ENCODE data around the gene AGAP2. TPM values are rescaled to one million over a fixed set of nuclear protein-coding genes. Genes with fewer than 3 reads are reported as not detected.
A peak's percentile ranks its signal among the peaks of the same experiment; 100 is the strongest.
"Not testable (repeated sequence)": the region's sequence is repeated elsewhere in the genome, so short reads cannot be mapped to it uniquely, and the experiment has no call there.

Gene AGAP2
- 0.99 and 2.4 TPM in 2 replicates for total RNA-seq (2014; rRNA removed; shearing (Covaris generic))

DNA sequence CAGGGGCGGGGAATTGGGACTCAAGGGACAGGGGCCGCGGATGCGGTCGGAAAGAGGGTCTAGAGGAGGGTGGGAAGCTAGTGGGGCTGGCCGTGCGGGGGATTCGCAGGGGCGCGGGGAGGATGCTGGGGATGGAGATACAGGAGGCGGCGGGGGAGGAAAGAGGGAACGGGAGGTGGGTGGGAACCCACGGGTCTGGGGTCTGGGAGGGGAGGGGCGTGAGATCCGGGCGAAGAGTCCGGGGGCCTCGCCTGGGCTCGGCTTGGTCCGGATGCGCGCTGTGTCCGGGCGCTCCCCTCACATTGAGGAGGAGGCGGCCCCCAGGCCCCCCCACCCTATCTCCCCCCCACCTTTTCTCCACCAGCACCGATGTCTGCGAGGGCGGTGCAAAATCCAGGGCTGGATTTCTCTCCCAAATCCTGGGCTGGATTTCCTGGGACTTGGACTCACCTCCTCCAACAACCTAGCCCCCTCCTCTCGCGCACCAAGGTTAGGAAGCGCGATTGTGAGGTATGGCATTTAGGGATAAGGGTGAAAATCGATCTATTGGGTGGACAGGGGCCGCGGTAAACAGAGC lies at the start of gene AGAP2:
Gene AGAP2, minus strand, starts transcription at position 82 of the 577 bp plus-strand sequence. CDS start 496 bp downstream, outside the sequence.
- DNase-seq (ENCODE audit: low spot score), result no peak

DNA sequence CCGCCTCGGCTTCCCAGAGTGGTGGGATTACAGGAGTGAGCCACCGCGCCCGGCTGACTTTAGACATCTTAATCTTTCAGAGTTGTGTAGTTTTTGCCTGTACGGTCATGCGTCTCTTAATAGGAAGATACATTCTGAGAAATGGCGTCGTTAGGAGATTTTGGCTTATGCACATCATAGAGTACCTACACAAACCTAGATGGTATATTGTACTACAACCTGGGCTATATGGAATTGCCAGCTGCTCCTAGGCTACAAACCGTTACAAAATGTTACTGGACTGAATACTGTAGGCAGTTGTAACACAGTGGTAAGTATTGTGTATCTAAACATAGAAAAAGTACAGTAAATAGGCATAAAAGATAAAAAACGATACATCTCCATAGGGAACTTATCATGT lies 45.3 kb upstream of the AGAP2 start:
- DNase-seq (ENCODE audit: low spot score), result no peak

DNA sequence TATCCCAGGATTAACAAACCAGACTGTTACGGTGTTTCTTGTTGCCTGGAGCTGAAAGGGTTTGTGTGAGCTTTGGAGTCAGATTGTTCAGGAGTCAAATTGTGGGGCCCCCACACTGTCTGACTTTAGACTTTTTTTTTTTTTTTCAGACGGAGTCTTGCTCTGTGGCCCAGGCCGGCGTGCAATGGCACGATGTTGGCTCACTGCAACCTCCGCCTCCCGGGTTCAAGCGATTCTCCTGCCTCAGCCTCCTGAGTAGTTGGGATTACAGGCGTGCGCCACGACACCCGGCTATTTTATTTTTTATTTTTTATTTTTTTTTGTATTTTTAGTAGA lies 44.9 kb upstream of the AGAP2 start:
- no peak for DNase-seq (ENCODE audit: low spot score)

DNA sequence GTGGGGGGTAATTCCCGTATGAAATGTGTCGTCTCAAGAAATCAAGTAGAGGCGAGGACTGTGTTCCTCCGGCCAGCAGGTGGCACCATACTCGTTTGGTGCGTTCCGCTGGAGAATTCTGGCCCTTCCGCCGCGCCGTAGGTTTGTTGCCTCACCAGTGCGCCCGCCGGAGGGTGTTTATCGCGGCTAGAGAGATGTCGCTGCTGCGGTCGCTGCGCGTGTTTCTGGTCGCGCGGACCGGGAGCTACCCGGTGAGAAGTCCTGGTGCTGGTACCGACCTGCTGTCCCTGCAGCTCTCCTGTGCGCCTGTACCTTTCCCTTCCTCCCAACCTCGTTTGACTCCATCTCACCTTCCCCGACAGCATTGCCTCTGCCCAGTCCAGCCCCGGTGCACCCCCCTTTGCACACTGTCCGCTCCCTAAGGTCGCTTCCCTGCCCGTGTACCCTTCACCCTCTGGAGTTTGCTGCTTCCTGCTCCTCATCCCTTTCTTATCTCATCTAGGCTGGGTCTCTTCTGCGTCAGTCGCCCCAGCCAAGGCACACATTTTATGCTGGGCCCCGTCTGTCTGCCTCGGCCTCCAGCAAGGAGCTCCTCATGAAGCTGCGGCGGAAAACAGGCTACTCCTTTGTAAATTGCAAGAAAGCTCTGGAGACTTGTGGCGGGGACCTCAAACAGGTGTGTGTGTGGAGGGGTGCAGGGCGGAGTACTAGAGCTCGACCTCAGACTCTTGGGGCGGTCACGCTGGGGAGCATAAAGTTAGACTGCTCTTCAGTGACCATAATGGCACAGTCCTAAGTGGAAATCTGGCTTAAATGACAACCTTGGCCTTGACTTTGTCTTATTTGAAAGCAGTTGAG lies 44.3 kb upstream of the AGAP2 start, which contains the start of gene TSFM:
Gene TSFM, plus strand, starts transcription at position 180 of the 858 bp plus-strand sequence. Its CDS starts 15 bp downstream, at position 195.
- DNase-seq (ENCODE audit: low spot score), result peak; percentile 89

DNA sequence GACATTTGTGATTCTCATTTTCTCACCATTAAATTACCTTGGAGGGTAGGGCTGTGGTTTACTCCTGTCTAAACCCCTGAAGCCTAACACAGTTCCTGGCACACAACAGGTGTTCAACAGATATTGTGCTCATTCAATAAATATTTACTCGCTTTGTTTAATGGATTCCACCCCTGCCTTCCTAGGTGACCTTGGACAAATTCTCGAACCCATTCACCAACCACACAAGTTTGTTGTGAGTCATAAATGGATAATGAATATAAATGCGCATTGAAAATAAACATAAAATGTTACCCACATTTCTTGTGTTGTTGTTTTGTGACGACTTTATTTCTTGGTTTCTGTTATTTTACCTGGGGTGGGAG lies 43.7 kb upstream of the AGAP2 start:
- no peak for DNase-seq (ENCODE audit: low spot score)

DNA sequence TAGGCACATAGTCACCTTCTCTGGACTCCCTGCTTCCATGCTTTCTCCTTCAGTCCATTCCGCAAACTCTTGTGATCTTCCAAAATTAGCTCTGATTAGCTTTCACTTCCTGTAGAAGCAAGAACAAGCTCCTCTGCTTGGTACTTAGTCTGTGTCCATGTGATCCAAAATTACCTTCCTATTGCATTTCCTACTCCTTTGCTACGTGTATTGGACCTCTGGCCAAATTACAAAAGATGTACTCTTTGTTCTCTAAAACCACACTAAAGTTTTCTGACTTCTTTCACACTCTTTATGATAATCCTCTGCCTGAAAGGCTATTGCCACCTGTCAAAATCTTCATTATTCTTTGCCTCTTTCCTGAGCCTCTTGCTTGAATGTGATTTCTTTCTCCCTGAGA lies 43.3 kb upstream of the AGAP2 start:
- DNase-seq (ENCODE audit: low spot score), result no peak

DNA sequence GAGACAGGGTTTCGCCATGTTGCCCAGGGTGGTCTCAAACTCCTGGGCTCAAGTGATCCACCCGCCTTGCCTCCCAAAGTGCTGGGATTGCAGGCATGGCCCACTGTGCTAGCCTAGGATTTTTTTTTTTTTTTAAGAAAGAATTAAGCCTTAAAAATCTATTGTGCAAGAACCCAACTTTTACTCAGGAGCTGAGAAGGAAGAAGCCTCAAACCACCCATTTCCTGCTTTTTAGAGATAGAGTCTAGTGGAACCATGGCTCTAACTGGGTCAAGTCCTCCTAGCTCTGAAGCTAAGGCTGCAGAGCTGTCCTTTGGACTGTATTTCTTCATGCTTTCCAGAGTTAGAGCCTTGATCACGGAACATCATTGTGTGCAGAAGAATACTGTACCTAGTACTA lies 42.7 kb upstream of the AGAP2 start:
- DNase-seq (ENCODE audit: low spot score), result no peak

DNA sequence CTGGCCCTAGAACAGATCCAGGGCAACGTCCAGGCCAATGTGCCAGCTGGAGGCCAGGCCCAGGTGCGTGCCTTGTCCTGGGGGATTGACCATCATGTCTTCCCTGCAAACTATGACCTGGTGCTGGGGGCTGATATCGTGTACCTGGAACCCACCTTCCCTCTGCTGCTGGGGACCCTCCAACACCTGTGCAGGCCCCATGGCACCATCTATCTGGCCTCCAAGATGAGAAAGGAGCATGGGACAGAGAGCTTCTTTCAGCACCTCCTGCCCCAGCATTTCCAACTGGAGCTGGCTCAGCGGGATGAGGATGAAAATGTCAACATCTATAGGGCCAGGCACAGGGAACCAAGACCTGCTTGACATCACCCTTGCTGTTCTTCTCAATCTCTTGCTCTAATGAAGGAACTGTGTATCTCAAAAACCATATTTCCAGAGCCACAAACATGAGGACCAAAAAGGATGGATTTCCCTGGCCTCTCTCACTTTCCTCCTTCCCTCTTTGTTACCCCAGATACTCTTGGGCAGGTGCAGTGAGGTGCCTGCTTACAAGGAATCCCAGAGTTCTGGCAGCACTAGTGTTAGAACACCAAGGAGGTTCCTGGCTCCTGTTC lies 41.8 kb upstream of the AGAP2 start:
- DNase-seq (ENCODE audit: low spot score), result no peak

DNA sequence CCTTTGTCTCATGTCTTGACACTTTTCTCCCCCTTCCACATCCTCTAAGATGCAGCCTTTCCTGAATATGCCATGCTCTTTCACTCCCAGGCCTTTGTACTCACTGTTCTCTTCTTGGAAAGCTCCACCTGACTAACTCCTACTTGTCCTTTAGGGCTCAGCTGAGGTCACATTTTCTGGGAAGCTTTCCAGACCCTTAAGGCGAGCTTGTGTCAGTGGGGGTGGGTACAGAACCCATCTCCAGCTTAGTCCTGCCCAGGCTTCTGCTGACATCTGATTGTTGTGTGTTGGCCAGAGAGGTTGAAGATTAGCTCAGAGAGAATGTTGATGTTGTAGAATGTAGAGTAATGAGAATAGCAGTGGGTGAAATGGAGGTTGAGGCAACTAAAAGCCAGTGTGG lies 41.2 kb upstream of the AGAP2 start:
- DNase-seq (ENCODE audit: low spot score), result no peak

DNA sequence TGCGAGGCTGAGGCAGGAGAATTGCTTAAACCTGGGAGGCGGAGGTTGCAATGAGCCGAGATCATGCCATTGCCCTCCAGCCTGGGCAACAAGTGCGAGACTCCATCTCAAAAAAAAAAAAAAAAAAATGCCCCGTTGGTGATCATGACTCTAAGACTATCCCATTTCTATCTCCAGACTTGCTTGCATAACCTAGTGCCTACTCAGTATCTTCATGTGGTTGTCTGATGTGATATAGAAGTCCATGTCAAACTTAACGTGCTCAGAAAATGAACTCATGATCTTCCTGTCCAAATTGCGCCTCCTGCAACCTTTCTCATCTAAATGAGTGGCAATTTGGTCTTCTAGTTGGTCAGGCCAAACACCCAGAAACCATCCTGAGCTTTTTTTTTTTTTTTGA lies 39.4 kb upstream of the AGAP2 start:
- DNase-seq (ENCODE audit: low spot score), result no peak

DNA sequence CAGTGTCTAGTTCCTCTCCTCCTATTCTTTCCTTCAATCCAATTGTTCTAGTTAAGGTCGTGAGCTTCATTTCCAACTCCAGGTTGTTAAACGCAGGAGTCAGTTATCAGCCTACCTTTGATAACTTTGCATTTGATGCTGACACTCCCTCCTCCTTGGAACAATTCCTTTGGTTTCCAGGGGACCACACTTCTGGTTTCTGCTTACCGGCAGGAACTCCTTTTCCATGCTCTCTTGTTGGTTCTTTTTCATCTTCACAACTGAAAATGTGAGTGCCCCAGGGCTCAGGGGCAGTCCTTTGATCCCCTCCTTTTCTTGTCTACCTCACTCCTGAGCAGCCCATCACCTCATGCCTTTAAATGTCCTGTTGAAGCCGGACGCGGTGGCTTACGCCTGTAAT lies 38.8 kb upstream of the AGAP2 start:
- DNase-seq (ENCODE audit: low spot score), result no peak

DNA sequence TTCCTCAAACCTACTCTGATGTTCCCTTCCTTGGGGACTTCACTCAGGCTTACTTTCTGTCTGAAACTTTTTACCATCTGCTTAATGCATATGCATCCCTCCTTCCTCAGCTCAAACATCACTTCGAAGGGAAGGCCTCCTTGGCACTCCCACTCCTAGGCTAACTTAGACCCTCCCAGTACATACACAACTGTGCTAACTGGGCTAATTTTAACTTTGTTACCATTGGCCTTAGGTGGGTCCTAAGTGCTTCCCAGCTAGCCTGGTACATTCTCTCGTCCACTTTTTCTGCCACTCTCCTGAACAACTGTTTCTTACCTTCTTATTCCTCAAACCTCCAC lies 37.7 kb upstream of the AGAP2 start:
- no peak for DNase-seq (ENCODE audit: low spot score)

DNA sequence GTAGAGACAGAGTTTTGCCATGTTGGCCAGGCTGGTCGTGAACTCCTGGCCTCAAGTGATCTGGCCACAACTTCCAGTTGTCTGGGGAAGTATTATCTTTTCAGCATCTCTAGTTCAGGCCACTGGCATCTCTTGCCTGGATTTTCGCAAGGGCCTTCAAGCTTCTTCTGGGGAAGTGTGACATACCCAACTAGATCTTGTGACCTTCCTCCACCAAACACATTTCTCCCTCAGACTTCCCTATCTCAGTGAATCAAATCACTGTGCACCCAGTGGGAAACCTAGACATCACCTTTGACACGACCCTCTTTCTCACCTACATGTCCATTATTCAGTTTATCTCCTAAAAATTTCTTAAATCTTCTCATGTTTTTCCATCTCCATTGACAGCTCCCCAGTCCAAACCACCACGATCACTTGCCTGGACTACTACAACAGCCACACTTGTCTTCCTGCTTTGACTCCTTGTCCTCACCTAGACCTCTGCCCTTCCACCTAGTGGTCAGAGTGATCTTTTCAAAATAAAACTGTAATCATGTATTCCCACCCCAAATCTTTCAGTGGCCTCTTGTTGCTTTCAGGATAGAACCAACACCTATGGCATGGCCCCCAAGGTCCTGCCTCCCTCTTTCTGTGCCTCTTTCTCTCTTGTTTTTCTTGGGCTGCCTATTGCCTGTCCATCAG lies 37.2 kb upstream of the AGAP2 start:
- no peak for DNase-seq (ENCODE audit: low spot score)

DNA sequence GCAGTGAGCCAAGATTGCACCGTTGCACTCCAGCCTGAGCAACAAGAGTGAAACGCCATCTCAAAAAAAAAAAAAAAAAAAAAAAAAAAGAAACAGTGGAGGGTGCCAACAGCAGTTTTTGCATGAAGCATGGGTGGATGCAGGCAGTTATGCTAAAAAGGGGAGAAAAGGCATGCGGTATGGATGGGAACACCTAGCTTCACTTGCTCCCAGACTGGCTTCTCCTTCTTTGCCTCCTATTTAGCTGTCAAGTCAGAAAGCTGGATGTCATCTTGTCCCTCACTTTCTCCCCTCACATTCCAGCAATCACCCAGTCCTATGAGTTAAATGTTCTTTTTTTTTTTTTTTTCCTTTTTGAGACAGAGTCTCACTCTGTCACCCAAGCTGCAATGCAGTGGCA lies 36.5 kb upstream of the AGAP2 start:
- no peak for DNase-seq (ENCODE audit: low spot score)

DNA sequence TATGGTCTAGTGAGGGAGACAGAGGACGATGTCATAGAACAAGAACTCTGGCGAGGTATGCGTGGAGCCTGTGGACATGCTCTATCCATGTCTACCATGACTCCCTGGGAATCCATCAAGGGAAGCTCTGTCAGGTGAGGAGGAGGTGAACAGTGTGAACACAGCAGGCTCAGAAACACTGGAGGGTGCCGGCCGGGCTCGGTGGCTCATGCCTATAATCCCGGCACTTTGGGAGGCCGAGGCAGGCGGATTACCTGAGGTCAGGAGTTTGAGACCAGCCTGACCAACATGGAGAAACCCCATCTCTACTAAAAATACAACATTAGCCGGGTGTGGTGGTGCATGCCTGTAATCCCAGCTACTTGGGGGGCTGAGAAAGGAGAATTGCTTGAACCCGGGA lies 36.1 kb upstream of the AGAP2 start:
- DNase-seq (ENCODE audit: low spot score), result not testable (repeated sequence)

DNA sequence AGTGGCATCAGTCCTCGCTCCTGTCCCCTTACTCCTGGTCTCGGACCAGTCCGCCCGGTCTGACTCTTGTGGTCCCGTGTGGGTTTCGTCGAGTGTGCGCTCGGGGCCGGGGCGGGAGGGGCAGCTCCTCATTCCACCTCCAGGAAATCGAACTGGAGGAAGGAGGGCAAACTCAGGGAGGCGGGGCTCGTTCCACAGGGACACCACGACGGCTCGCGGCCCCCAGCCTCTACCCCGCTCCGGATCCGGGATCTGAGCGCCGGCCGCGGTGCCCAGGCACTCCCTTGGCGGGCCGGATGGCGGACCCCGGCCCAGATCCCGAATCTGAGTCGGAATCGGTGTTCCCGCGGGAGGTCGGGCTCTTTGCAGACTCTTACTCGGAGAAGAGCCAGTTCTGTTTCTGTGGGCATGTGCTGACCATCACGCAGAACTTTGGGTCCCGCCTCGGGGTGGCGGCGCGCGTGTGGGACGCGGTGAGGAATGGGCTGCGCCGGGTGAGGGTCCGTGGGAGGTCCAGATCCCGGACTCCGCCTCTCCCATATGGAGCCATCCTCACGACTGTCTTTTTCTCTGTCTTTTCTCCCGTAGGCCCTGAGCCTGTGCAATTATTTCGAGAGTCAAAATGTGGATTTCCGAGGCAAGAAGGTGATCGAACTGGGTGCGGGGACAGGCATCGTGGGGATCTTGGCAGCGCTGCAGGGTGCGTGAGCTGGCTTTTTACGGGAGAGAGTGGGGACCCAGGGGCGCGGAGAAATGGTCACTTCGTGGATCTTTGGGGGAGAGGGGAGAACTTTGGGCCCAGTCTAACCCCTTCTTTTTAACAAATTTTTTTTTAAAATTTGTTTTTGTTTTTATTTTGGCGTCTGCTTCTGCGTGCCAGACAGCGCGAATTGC lies 34.1 kb upstream of the AGAP2 start, which contains the start of gene EEF1AKMT3:
Gene EEF1AKMT3, plus strand, starts transcription at position 186 of the 894 bp plus-strand sequence. Its CDS starts 111 bp downstream, at position 297.
- DNase-seq (ENCODE audit: low spot score), result no peak

DNA sequence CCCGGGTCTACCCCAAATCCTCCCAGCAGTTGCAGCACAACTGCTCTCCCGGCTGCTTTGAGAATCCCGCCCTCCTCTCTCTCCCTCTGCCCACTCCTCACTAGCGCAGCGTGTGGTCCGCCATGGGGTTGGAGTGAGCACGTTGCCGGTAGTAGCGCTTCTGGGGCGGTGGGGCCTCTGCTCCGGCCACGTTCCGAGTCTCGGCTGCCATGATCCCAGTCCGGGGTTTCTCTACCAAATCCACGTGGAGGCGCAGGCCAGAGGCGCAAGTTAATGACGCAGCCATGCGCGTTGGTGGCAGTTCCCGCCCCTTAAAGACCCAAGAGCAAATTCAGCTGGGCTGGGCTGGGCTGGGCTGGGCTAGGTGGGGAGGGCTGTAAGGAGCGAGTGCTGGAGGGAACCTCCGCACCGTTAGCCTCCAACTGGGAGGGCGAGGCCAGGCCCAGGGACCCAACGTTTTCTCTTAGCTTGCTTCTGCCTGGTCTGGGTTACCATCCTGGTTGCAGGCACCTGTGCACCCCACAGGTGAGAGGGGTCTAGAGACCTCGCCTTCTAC lies 33.4 kb upstream of the AGAP2 start, which contains the start of gene METTL1:
Gene METTL1, minus strand, starts transcription at position 233 of the 556 bp plus-strand sequence. Its CDS starts 22 bp downstream, at position 211.
- DNase-seq (ENCODE audit: low spot score), result peak; percentile 96

DNA sequence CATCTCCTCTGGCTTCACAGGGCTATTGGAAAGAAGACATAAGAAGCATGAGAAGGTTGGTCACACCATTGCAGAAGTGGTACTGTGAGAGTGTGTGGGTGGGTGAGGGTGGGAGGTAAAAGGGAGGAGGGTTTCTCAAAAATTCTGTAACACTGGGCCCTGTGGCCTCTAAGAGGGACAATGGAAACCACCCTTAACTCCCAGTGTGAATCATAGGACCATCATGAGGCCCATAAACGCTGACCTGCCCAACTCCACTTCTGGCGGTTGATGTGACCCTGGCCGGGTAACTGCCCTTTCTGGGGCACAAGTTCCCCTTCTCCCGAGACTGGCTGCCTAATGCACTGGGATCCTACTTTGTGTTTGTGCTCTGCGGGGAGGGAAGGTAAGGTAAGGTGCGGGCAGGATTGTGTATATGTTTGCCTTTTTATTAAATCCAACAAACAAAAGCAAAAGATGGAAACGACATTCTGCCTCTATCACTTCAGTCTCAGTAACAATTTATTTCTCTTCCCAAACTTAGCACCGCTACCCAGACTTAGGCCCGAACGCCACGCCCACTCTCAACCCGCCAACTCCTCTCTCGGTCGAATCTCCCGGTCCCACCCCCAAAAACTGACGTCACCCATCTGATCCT lies 32.8 kb upstream of the AGAP2 start:
- DNase-seq (ENCODE audit: low spot score), result peak; percentile 88

DNA sequence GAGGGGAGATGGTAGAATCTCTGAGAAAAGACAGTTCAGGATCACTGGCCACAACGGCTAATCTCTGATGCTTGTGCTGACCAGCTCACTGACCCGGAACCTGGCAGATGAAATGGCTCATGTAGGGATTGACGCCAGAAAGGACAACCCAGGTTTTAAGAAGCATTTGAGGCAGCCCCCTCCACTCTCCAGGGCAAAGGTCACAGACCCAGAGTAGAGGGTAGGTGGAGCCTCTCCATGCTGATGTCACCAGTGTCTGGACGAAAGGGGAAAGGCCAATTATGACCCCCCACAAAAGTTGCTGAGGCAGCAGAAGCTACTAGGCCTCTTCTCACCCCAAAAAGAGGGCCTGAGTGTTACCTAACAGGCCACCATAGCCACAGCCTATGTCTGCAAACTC lies 32.2 kb upstream of the AGAP2 start:
- no peak for DNase-seq (ENCODE audit: low spot score)

DNA sequence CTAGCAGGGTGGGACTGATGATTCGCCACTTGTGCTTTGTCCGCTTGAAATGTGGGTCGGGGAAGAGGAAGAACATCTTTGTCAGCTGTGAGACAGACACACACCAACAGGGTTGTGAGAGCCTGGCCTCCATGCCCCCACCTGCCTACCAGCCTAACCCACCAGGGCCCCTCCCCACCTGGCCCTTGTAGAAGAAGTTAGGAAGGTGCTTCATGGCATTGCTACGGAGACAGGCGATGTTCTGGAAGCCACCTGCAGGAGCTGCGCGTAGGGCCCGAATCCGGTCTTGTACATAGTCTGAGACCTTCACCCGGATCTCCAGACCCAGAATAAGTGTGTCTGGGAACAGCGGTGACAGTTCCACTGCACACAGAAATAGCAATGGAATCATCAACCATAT lies 31.1 kb upstream of the AGAP2 start:
- DNase-seq (ENCODE audit: low spot score), result no peak

All from H4 (cell line).